Measurements from ENCODE around the gene PTF1A. TPM values are rescaled to one million over a fixed set of nuclear protein-coding genes. Genes with fewer than 3 reads are reported as not detected.

PTF1A gene
- polyA plus RNA-seq, 2 of the 4 experiments (the other 2 are of a cell fraction): not detected

GRCh38 chr10:23195846-23196600 lies 3.9 kb downstream of the PTF1A start:
- FAIRE-seq: no peak
- H3K9me3 ChIP-seq: no peaks in the 10 kb centered on the region
- DNase-seq (ENCODE audit: low read depth in 1 of 2, low spot score in 1 of 2): no peak
- H3K27ac ChIP-seq: no peak overlapping the region
- TF ChIP-seq, protein P1, sequence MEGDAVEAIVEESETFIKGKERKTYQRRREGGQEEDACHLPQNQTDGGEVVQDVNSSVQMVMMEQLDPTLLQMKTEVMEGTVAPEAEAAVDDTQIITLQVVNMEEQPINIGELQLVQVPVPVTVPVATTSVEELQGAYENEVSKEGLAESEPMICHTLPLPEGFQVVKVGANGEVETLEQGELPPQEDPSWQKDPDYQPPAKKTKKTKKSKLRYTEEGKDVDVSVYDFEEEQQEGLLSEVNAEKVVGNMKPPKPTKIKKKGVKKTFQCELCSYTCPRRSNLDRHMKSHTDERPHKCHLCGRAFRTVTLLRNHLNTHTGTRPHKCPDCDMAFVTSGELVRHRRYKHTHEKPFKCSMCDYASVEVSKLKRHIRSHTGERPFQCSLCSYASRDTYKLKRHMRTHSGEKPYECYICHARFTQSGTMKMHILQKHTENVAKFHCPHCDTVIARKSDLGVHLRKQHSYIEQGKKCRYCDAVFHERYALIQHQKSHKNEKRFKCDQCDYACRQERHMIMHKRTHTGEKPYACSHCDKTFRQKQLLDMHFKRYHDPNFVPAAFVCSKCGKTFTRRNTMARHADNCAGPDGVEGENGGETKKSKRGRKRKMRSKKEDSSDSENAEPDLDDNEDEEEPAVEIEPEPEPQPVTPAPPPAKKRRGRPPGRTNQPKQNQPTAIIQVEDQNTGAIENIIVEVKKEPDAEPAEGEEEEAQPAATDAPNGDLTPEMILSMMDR (IDR thresholded peaks at IDR 0.05): no peak
- no peak for TF ChIP-seq SMC3 (IDR thresholded peaks at IDR 0.05)
- TF ChIP-seq ZFP36 (IDR thresholded peaks at IDR 0.05; ENCODE audit: borderline replicate concordance, partially characterized antibody): no peak
- TF ChIP-seq KDM5A (IDR thresholded peaks at IDR 0.05): no peak
- TF ChIP-seq HOXA7 (CRISPR knock-in tag; IDR thresholded peaks at IDR 0.05): no peak
- TF ChIP-seq JUN (IDR thresholded peaks at IDR 0.05): no peak
- no peak for TF ChIP-seq MYC (IDR thresholded peaks at IDR 0.05; ENCODE audit: borderline replicate concordance, low read length)
- no peak for TF ChIP-seq FOXS1 (CRISPR knock-in tag; IDR thresholded peaks at IDR 0.05)
- no peak for ATAC-seq
- H3K4me3 ChIP-seq: no peak overlapping the region
- H3K4me1 ChIP-seq: no peaks in the 10 kb centered on the region
- WGBS (ENCODE audit: missing lambda C conversion rate): 41% methylated on average over 13 of the region's 13 CpGs
- ChIA-PET POLR2A (no interaction called here), CTCF (interaction anchor here (0.6 to 2.0 kb wide), 2 partner anchors 38 to 1171 kb away, joined by 3 to 6 read pairs; no protein-coding TSS in a partner anchor)
- no peak overlapping the region for H3K4me2 ChIP-seq

GRCh38 chr10:23196915-23197314 lies 4.8 kb downstream of the PTF1A start:
- WGBS (ENCODE audit: missing lambda C conversion rate): 57% methylated on average over 3 of the region's 3 CpGs
- H3K4me3 ChIP-seq: no peak overlapping the region
- no peaks in the 10 kb centered on the region for H3K9me3 ChIP-seq
- H3K4me1 ChIP-seq: no peaks in the 10 kb centered on the region
- CTCF ChIA-PET: interaction anchor here (2.0 kb wide), 1 partner anchor 39 kb away, joined by 6 read pairs; no protein-coding TSS in a partner anchor
- FAIRE-seq (no peak), ATAC-seq (no peak), DNase-seq (ENCODE audit: low read depth in 1 of 2, low spot score in 1 of 2) (no peak)
- POLR2A ChIA-PET: no interaction called here
- H3K4me2 ChIP-seq: no peak overlapping the region
- no peak overlapping the region for H3K27ac ChIP-seq
- TF ChIP-seq, protein P2, sequence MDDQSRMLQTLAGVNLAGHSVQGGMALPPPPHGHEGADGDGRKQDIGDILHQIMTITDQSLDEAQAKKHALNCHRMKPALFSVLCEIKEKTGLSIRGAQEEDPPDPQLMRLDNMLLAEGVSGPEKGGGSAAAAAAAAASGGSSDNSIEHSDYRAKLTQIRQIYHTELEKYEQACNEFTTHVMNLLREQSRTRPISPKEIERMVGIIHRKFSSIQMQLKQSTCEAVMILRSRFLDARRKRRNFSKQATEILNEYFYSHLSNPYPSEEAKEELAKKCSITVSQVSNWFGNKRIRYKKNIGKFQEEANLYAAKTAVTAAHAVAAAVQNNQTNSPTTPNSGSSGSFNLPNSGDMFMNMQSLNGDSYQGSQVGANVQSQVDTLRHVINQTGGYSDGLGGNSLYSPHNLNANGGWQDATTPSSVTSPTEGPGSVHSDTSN (IDR thresholded peaks at IDR 0.05): no peak
- TF ChIP-seq GATA3 (IDR thresholded peaks at IDR 0.05; ENCODE audit: borderline replicate concordance) (no peak), EHF (CRISPR knock-in tag; IDR thresholded peaks at IDR 0.05) (no peak), TP53 (CRISPR knock-in tag; IDR thresholded peaks at IDR 0.05) (no peak), NPAS2 (CRISPR knock-in tag; IDR thresholded peaks at IDR 0.05; ENCODE audit: borderline replicate concordance) (no peak), ZFP36 (IDR thresholded peaks at IDR 0.05; ENCODE audit: borderline replicate concordance, partially characterized antibody) (no peak), BCL3 (IDR thresholded peaks at IDR 0.05) (no peak), ESRRA (IDR thresholded peaks at IDR 0.05; ENCODE audit: borderline replicate concordance, low read length) (no peak), MYC (IDR thresholded peaks at IDR 0.05; ENCODE audit: borderline replicate concordance, low read length) (no peak)

DNA sequence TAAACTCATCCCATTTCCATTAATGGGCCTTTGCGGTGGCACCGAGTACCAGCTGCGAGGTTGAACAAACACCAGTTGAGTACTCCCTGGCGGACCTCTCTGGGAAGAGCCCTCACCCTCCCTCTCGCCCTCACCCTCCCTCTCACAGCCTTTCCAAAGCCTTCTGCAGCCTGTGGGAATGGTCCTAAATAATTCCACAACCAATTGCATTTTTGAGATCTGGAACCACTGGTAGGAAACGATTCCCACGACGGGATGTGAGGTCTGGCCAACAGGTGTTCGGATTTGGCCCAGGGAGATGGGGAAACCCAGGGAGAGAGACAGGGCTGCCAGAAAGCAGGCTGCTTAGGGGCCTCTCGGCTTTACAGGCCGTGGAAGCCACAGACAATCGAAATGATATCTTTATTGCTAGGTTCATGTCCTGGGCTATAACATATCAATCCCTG lies 5.3 kb downstream of the PTF1A start:
- H3K4me3 ChIP-seq: no peak overlapping the region
- H3K4me1 ChIP-seq: no peaks in the 10 kb centered on the region
- WGBS (ENCODE audit: missing lambda C conversion rate): 12% methylated on average over 12 of the region's 12 CpGs
- CTCF ChIA-PET: interaction anchor here (0.6 to 2.0 kb wide), 2 partner anchors 39 to 391 kb away, joined by 3 to 6 read pairs; no protein-coding TSS in a partner anchor
- no peaks in the 10 kb centered on the region for H3K9me3 ChIP-seq
- DNase-seq (ENCODE audit: low read depth in 1 of 2, low spot score in 1 of 2) (no peak), FAIRE-seq (no peak), ATAC-seq (no peak)
- POLR2A ChIA-PET: no interaction called here
- H3K27ac ChIP-seq: no peak overlapping the region
- no peak overlapping the region for H3K4me2 ChIP-seq
- TF ChIP-seq POLR2AphosphoS2 (conservative IDR thresholded peaks at IDR 0.05; ENCODE audit: low read length) (no peak), MAFK (IDR thresholded peaks at IDR 0.05; ENCODE audit: partially characterized antibody) (no peak), ATOH8 (CRISPR knock-in tag; IDR thresholded peaks at IDR 0.05; ENCODE audit: low read depth) (no peak), FOSB (CRISPR knock-in tag; IDR thresholded peaks at IDR 0.05) (no peak), ESRRA (IDR thresholded peaks at IDR 0.05; ENCODE audit: borderline replicate concordance, low read length) (no peak), GATA3 (IDR thresholded peaks at IDR 0.05; ENCODE audit: borderline replicate concordance) (no peak), KDM5A (IDR thresholded peaks at IDR 0.05) (no peak), HEYL (CRISPR knock-in tag; IDR thresholded peaks at IDR 0.05) (no peak)
- TF ChIP-seq, protein P3, sequence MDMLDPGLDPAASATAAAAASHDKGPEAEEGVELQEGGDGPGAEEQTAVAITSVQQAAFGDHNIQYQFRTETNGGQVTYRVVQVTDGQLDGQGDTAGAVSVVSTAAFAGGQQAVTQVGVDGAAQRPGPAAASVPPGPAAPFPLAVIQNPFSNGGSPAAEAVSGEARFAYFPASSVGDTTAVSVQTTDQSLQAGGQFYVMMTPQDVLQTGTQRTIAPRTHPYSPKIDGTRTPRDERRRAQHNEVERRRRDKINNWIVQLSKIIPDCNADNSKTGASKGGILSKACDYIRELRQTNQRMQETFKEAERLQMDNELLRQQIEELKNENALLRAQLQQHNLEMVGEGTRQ (IDR thresholded peaks at IDR 0.05): no peak

Data from A549 (cell line).